ENCODE data around the gene OBSL1.

OBSL1 gene

GRCh38 chr2:219548990-219549389 is 22.3 kb downstream of the OBSL1 start:
- no peak for DNase-seq (ENCODE audit: low spot score)

- no peak for DNase-seq (ENCODE audit: low spot score)
Measured at GRCh38 chr2:219547621-219548020, 23.7 kb downstream of the OBSL1 start.

DNA sequence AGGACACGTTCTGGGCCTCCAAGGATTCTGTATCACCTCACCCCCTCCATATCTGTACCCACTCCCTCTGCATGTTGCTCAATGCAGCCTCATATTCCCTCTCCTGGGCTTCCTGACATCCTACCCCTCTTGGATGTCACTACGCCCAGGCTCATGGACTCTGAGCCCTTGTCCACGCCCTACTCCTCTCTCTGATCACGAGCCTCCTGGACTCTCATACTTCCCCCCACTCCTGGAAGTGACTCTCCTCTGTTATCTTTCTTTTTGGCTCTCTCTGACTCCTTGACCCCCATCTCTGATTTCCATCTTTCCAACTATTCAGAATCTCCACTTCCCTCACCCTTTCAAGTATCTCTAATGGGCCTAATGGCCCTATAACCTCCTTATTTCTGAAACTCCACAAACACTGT is 25.4 kb downstream of the OBSL1 start:
- no peak for DNase-seq (ENCODE audit: low spot score)

DNA sequence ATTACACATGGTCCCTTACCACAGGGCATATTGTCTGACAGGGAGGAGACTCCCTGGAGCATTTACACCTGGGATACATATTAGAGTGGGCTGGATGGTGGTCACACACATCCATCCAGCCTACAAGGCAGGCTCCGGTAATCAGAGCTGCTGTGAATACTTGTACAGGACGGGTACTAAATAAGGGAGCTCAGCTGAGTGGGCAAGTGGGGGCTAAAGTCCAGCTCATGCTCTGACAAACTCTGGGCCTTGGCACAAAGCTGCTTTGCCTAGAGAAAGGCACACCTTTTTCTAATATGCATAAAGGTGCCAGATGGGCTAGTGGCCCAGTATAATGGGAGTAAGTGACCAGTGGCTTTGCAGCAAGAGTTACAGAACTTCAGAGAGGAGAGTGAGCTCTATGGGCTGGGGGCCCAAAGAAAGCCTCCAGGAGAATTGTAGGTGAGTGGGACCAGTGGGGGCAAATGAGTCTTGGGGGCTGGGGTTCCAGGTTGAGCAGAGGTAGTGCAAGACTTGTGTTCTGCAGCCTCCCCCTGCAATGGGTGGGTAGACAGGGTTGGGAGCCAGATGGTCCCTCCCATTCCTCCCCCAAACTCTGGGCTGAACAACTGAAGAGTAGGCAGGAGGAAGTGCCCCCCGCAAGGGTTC is 25.9 kb downstream of the OBSL1 start:
- DNase-seq (ENCODE audit: low spot score), result no peak

GRCh38 chr2:219544567-219544966 is 26.8 kb downstream of the OBSL1 start:
- DNase-seq (ENCODE audit: low spot score), result no peak

- DNase-seq (ENCODE audit: low spot score), result peak; percentile 96
Measured at GRCh38 chr2:219543596-219544358, 27.6 kb downstream of the OBSL1 start, which contains the start of the genes CHPF and TMEM198. Gene CHPF, minus strand, starts transcription at chr2:219543809. Its CDS starts 271 bp downstream, at chr2:219543538. Gene TMEM198, plus strand, starts transcription at chr2:219544028. Its CDS starts 700 bp downstream, at chr2:219544728.

DNA sequence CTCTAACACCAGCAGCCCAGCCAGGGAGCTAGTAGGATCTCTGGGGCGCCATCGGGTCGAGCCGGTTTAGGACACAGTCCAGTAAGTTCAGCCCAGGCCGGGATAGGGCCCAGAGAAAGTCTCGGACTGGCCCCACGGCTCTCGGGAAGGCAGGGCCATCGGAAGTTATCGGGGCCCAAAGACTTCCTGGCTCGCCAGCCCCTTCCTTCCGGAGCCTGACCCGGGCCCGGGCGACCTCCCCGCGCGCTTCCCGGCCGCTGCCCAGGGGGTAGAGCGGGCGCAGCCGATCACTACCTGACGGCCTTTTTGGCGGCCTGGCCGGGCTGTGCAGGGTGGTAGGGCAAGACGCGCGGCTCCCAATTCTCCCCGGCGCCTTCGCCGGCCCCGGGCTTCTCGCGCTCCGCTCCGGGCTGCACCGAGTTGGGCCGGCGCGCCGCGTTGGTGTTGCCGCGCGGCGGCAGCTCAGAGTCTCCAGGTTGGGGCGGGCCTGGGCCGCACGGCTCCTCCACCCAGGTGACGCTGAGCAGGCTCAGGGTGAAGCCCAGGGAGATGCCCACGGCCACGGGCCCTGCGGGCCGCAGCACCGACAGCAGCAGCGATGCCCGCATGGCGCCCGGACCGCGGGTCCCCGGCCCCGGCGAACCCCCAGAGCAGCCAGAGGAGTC is 28.3 kb downstream of the OBSL1 start:
- DNase-seq (ENCODE audit: low spot score), result peak; percentile 53

GRCh38 chr2:219541611-219542180 is 29.6 kb downstream of the OBSL1 start:
- DNase-seq (ENCODE audit: low spot score), result peak; percentile 85

GRCh38 chr2:219540784-219541504 is 30.4 kb downstream of the OBSL1 start:
- no peak for DNase-seq (ENCODE audit: low spot score)

GRCh38 chr2:219539926-219540678 is 31.2 kb downstream of the OBSL1 start:
- no peak for DNase-seq (ENCODE audit: low spot score)

GRCh38 chr2:219538956-219539788 is 32.2 kb downstream of the OBSL1 start:
- no peak for DNase-seq (ENCODE audit: low spot score)

- DNase-seq (ENCODE audit: low spot score), result no peak
Measured at GRCh38 chr2:219538504-219538951, 32.8 kb downstream of the OBSL1 start.

- no peak for DNase-seq (ENCODE audit: low spot score)
Measured at GRCh38 chr2:219537657-219538488, 33.5 kb downstream of the OBSL1 start.

DNA sequence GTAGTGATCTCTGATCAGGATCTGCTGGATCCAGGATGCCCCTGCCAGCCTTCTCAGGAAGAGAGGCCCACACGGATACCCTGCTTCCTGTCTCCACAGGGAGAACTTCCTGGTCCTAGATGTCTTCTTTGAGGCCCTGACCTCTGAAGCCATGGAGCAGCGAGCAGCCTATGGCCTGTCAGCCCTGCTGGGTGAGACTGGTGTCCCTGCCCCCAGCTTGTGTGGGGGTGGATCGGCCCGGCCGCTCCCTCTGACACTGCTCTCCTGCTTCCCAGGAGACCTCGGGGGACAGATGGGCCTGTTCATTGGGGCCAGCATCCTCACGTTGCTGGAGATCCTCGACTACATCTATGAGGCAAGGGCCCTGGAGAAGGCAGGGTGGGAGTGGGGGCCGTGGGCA is 34.4 kb downstream of the OBSL1 start:
- no peak for DNase-seq (ENCODE audit: low spot score)

GRCh38 chr2:219536425-219536824 is 34.9 kb downstream of the OBSL1 start:
- DNase-seq (ENCODE audit: low spot score), result no peak

DNA sequence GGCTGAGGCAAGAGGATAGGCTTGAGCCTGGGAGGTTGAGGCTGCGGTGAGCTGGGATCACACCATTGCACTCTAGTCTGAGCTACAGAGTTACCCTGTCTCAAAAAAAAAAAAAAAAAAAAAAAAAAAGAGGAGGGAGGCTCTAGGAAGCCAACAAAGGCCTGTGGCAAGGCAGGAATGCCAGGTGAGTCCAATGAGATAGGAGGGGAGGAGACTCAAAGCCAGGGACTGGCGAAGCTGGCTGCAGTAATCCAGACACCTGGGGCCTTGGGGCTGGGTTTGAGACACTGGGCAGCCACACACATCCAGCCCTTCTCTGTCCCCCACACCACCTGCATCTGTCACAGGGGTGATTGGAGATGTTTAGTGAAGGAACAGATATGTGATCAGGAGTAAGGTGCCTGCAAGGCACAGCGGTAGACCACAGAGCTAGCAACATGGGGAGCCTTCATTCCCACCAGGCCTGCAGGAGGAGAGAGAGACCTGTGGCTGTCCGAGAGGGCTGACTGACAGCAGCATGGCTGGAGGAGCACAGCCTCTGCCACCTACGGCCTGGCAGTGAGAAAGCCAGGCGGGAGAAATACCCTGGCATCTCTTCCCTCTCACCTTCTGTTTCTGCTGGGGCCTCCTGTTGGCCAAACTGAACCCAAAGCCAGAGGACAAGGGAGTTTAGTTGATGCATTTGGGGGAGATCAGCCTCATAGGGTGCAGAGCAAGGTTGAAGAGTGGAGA is 37.2 kb downstream of the OBSL1 start:
- DNase-seq (ENCODE audit: low spot score), result no peak

GRCh38 chr2:219532378-219532649 is 39.0 kb downstream of the OBSL1 start:
- no peak for DNase-seq (ENCODE audit: low spot score)

GRCh38 chr2:219531639-219532377 is 39.5 kb downstream of the OBSL1 start:
- no peak for DNase-seq (ENCODE audit: low spot score)

All from D341Med (cell line).